Neural cell (in vitro differentiated cells): Measurements from ENCODE around the gene KLHL9. TPM values are rescaled to one million over a fixed set of nuclear protein-coding genes. Genes with fewer than 3 reads are reported as not detected.

Experiments
- H2AFZ ChIP-seq: fragments of 200-600, 300-800 bp; sonication (generic), shearing (Covaris generic); 2 replicates; pipeline ENCODE4 v1.6.0; 2014; ENCODE audit warnings: low read depth, mild to moderate bottlenecking, antibody characterized with exemption, low read length, moderate library complexity
- H3F3A ChIP-seq: fragments of 200-600 bp; shearing (Covaris generic); 2 replicates; pipeline ENCODE4 v1.6.1; 2016; ENCODE audit warnings: mild to moderate bottlenecking, moderate library complexity, mixed read lengths, antibody characterized with exemption, low read length; ENCODE audit not compliant: insufficient read depth, poor library complexity, severe bottlenecking
- H3K27ac ChIP-seq: fragments of 200-600, 300-800 bp; sonication (generic), shearing (Covaris generic); 2 replicates; pipeline ENCODE4 v1.5.1; 2014; ENCODE audit warnings: mild to moderate bottlenecking, low read length, moderate library complexity
- H3K27me3 ChIP-seq: fragments of 300-800, 200-600 bp; sonication (generic), shearing (Covaris generic); 2 replicates; pipeline ENCODE4 v1.6.0; 2014; ENCODE audit warnings: mild to moderate bottlenecking, low read depth, low read length, moderate library complexity; ENCODE audit not compliant: insufficient read depth
- H3K36me3 ChIP-seq: fragments of 300-800, 200-600 bp; sonication (generic), shearing (Covaris generic); 2 replicates; pipeline ENCODE4 v1.5.1; 2014; ENCODE audit warnings: mild to moderate bottlenecking, antibody characterized with exemption, low read length, moderate library complexity; ENCODE audit not compliant: insufficient read depth
- H3K4me2 ChIP-seq: fragments of 300-800, 200-600 bp; sonication (generic), shearing (Covaris generic); 2 replicates; pipeline ENCODE4 v1.6.0; 2014; ENCODE audit warnings: mild to moderate bottlenecking, low read length
- H3K4me3 ChIP-seq: fragments of 300-800, 200-600 bp; sonication (generic), shearing (Covaris generic); 2 replicates; pipeline ENCODE4 v1.5.1; 2014; ENCODE audit warnings: mild to moderate bottlenecking, low read length, moderate library complexity
- H3K79me2 ChIP-seq: fragments of 200-600 bp; shearing (Covaris generic); replicated peaks from 2 replicates; pipeline ENCODE4 v1.6.0; 2014; ENCODE audit warnings: mild to moderate bottlenecking, low read length, moderate library complexity; ENCODE audit not compliant: insufficient read depth
- H3K9ac ChIP-seq: fragments of 300-800, 200-600 bp; sonication (generic), shearing (Covaris generic); 2 replicates; pipeline ENCODE4 v1.6.1; 2016; ENCODE audit warnings: mild to moderate bottlenecking, low read length, mixed read lengths
- H3K9me2 ChIP-seq: fragments of 200-600 bp; shearing (Covaris generic); 2 replicates; pipeline ENCODE4 v1.6.1; 2016; ENCODE audit warnings: mild to moderate bottlenecking, low read length, mixed read lengths; ENCODE audit not compliant: insufficient read depth
- H3K9me3 ChIP-seq: fragments of 200-600, 300-800 bp; sonication (generic), shearing (Covaris generic); 2 replicates; pipeline ENCODE4 v1.6.1; 2016; ENCODE audit warnings: mild to moderate bottlenecking, mixed run types, low read length, moderate library complexity, mixed read lengths
- H4K20me1 ChIP-seq: fragments of 200-600 bp; shearing (Covaris generic); 2 replicates; pipeline ENCODE4 v1.6.1; 2016; ENCODE audit warnings: mild to moderate bottlenecking, mixed run types; ENCODE audit not compliant: insufficient read depth
- CTCF ChIP-seq: fragments of 450-650 bp; IDR thresholded peaks from 2 replicates; pipeline ENCODE4 v1.5.1; 2014; ENCODE audit warnings: antibody characterized with exemption, mild to moderate bottlenecking, moderate library complexity; ENCODE audit not compliant: poor library complexity, severe bottlenecking
- EP300 ChIP-seq: fragments of 450-650 bp; conservative IDR thresholded peaks from 2 replicates; pipeline ENCODE4 v1.6.1; 2014; ENCODE audit warnings: antibody characterized with exemption, mild to moderate bottlenecking, moderate library complexity; ENCODE audit not compliant: poor library complexity, severe bottlenecking
- EZH2 ChIP-seq: fragments of 200-600, 300-800 bp; shearing (Covaris generic), sonication (generic); IDR thresholded peaks from 2 replicates; pipeline ENCODE4 v1.6.1; 2014; ENCODE audit warnings: antibody characterized with exemption, low read length, borderline replicate concordance, mild to moderate bottlenecking; ENCODE audit not compliant: insufficient read depth, poor library complexity, severe bottlenecking
- MXI1 ChIP-seq: fragments of 450-650 bp; conservative IDR thresholded peaks from 2 replicates; pipeline ENCODE4 v1.6.1; 2014; ENCODE audit warnings: antibody characterized with exemption, mild to moderate bottlenecking; ENCODE audit not compliant: poor library complexity, severe bottlenecking
- POLR2AphosphoS5 ChIP-seq: IDR thresholded peaks from 2 replicates; pipeline ENCODE4 v1.6.1; 2012
- RAD21 ChIP-seq: fragments of 450-650 bp; conservative IDR thresholded peaks from 2 replicates; pipeline ENCODE4 v1.6.1; 2014; ENCODE audit warnings: antibody characterized with exemption, mild to moderate bottlenecking, moderate library complexity
- SMC3 ChIP-seq: fragments of 450-650 bp; conservative IDR thresholded peaks from 2 replicates; pipeline ENCODE4 v1.6.1; 2014; ENCODE audit warnings: antibody characterized with exemption, mild to moderate bottlenecking, moderate library complexity; ENCODE audit not compliant: poor library complexity
- TAF1 ChIP-seq: IDR thresholded peaks from 2 replicates; pipeline ENCODE4 v1.6.1; 2012; ENCODE audit warnings: low read depth
- polyA plus RNA-seq: library from polyadenylated mRNA; depleted of rRNA; stranded (reverse); fragments of >200 nt; gene quantifications from 2 replicates; pipeline ENCODE4 v1.2.3, GENCODE V29; 2014
- TF ChIP-seq, protein P1 (sequence below): IDR thresholded peaks from 2 replicates; pipeline ENCODE4 v1.6.1; 2012; ENCODE audit warnings: borderline replicate concordance

Gene KLHL9
- polyA plus RNA-seq, 1 donor from 2014 or later = 40.9 TPM

DNA sequence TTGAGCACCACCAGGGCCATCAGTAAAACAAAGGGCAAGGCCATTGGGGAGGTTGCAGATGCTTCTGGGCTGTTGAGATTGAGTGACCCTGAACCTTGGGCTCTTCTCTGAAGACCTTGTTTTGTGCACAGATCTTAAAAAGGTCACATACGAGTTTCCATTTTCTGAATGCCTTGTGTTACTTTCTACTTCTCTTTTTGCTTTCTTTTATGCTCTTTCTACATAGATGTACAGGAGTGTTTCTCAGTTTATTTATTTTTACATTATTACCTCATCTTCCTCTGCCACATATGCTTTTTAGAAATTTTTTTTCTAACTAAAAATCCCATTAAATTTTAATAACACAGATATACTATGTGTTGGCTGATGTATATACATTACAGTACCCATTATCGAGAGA lies 30.0 kb downstream of the KLHL9 start, which contains the start of gene IFNA5:
IFNA5 (minus strand) TSS at position 101 of the 400 bp plus-strand sequence; CDS start at position 44, 57 bp downstream.
- no peak within 1 kb of the TSS for H3K4me3 ChIP-seq
- H3K9me2 ChIP-seq = no peaks in the 10 kb centered on the region

GRCh38 chr9:21295992-21296391 lies 39.2 kb downstream of the KLHL9 start:
- no peak overlapping the region for H3K9ac ChIP-seq
- no peak overlapping the region for H2AFZ ChIP-seq
- no peaks in the 10 kb centered on the region for H3K9me2 ChIP-seq
- no peaks in the 10 kb centered on the region for H4K20me1 ChIP-seq
- H3K9me3 ChIP-seq = no peaks in the 10 kb centered on the region
- no peaks in the 10 kb centered on the region for H3F3A ChIP-seq
- no peak overlapping the region for H3K27ac ChIP-seq
- H3K79me2 ChIP-seq = no peaks in the 10 kb centered on the region
- H3K4me2 ChIP-seq = no peak overlapping the region
- no peaks in the 10 kb centered on the region for H3K27me3 ChIP-seq
- TF ChIP-seq RAD21 = no peak
- no peak for TF ChIP-seq EZH2
- no peak for TF ChIP-seq POLR2AphosphoS5
- TF ChIP-seq CTCF = no peak
- no peak for TF ChIP-seq EP300
- TF ChIP-seq, protein P1, sequence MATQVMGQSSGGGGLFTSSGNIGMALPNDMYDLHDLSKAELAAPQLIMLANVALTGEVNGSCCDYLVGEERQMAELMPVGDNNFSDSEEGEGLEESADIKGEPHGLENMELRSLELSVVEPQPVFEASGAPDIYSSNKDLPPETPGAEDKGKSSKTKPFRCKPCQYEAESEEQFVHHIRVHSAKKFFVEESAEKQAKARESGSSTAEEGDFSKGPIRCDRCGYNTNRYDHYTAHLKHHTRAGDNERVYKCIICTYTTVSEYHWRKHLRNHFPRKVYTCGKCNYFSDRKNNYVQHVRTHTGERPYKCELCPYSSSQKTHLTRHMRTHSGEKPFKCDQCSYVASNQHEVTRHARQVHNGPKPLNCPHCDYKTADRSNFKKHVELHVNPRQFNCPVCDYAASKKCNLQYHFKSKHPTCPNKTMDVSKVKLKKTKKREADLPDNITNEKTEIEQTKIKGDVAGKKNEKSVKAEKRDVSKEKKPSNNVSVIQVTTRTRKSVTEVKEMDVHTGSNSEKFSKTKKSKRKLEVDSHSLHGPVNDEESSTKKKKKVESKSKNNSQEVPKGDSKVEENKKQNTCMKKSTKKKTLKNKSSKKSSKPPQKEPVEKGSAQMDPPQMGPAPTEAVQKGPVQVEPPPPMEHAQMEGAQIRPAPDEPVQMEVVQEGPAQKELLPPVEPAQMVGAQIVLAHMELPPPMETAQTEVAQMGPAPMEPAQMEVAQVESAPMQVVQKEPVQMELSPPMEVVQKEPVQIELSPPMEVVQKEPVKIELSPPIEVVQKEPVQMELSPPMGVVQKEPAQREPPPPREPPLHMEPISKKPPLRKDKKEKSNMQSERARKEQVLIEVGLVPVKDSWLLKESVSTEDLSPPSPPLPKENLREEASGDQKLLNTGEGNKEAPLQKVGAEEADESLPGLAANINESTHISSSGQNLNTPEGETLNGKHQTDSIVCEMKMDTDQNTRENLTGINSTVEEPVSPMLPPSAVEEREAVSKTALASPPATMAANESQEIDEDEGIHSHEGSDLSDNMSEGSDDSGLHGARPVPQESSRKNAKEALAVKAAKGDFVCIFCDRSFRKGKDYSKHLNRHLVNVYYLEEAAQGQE = no peak
- TF ChIP-seq TAF1 = no peak
- TF ChIP-seq SMC3 = no peak
- no peak for TF ChIP-seq MXI1
- H3K4me3 ChIP-seq = no peak overlapping the region
- no peaks in the 10 kb centered on the region for H3K36me3 ChIP-seq

More for the DNA sequence above, 30.0 kb downstream of the KLHL9 start, which contains the start of gene IFNA5:
- H3K9me3 ChIP-seq = no peaks in the 10 kb centered on the region
- H4K20me1 ChIP-seq = no peaks in the 10 kb centered on the region
- no peaks in the 10 kb centered on the region for H3K27me3 ChIP-seq
- no peaks in the 10 kb centered on the region for H3F3A ChIP-seq
- no peaks in the 10 kb centered on the region for H3K36me3 ChIP-seq
- H3K9ac ChIP-seq = no peak within 1 kb of the TSS
- H2AFZ ChIP-seq = no peak within 1 kb of the TSS
- H3K4me2 ChIP-seq = no peak within 1 kb of the TSS
- TF ChIP-seq, protein P1 = no peak
- TF ChIP-seq POLR2AphosphoS5 (no peak), SMC3 (no peak), CTCF (no peak), MXI1 (no peak), TAF1 (no peak)
- no peaks in the 10 kb centered on the region for H3K79me2 ChIP-seq
- H3K27ac ChIP-seq = no peak within 1 kb of the TSS
